ENCODE measurements around the gene ARRDC4. TPM values are rescaled to one million over a fixed set of nuclear protein-coding genes. Genes with fewer than 3 reads are reported as not detected.

The ARRDC4 gene
- total and polyA plus RNA-seq, 2 of the 8 experiments (the other 6 are each of a cell fraction or from before 2014, with no cell fraction given), result 3.5 to 3.8 TPM

DNA sequence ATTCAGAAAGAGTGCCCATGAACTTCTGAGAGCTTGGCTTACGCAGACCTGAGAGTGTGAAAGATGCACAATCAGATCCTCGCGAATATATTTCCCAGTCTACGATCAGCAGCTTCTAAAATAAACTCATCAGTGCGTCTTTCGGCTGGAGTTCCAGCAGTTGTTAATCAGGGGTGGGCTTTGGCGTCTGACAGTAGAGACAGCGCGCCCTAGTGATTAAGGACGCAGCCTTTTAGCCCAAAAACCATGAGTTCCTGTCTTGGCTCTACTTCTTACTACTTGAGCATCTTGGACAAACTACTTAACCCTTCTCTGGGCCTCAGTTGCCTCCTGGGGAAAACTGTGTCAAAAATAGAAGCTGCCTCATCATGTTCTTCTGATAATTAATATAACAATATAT is 15.8 kb upstream of the ARRDC4 start (continued):
- TF ChIP-seq, protein P1, sequence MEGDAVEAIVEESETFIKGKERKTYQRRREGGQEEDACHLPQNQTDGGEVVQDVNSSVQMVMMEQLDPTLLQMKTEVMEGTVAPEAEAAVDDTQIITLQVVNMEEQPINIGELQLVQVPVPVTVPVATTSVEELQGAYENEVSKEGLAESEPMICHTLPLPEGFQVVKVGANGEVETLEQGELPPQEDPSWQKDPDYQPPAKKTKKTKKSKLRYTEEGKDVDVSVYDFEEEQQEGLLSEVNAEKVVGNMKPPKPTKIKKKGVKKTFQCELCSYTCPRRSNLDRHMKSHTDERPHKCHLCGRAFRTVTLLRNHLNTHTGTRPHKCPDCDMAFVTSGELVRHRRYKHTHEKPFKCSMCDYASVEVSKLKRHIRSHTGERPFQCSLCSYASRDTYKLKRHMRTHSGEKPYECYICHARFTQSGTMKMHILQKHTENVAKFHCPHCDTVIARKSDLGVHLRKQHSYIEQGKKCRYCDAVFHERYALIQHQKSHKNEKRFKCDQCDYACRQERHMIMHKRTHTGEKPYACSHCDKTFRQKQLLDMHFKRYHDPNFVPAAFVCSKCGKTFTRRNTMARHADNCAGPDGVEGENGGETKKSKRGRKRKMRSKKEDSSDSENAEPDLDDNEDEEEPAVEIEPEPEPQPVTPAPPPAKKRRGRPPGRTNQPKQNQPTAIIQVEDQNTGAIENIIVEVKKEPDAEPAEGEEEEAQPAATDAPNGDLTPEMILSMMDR (IDR thresholded peaks at IDR 0.05; ENCODE audit: control extremely low read depth in 1 of 3, insufficient read depth in 1 of 3, low read depth in 1 of 3, low read length in 3 of 3), result peak in 2 of 3 experiments; percentile 7 to 21; a peak in 2 of 4 replicates

All from H1 (cell line).